H1 (cell line): ENCODE results near the gene ACTL7A. TPM values are rescaled to one million over a fixed set of nuclear protein-coding genes. Genes with fewer than 3 reads are reported as not detected.

Experiments
- CBX8 ChIP-seq: fragments of 300-800, 300-1000 bp; sonication (generic); IDR thresholded peaks from 2 replicates; pipeline ENCODE4 v1.7.1; 2016; ENCODE audit warnings: low read depth, low read length, borderline replicate concordance
- CTCF ChIP-seq, 3 experiments: IDR thresholded peaks; 1 replicate in 2 of 3; 2 replicates in 1 of 3; pipeline versions ENCODE4 v1.5.1 to v1.6.1; 2011; ENCODE audit warnings: low read length in 3 of 3, mild to moderate bottlenecking in 3 of 3, inconsistent platforms in 2 of 3, low read depth in 1 of 3, moderate library complexity in 1 of 3; ENCODE audit not compliant: insufficient read depth in 1 of 3; ENCODE audit errors: control extremely low read depth in 1 of 3
- KDM1A ChIP-seq: fragments of 200-600, 300-600 bp; sonication (generic); IDR thresholded peaks from 2 replicates; pipeline ENCODE4 v1.7.1; 2016; ENCODE audit warnings: mild to moderate bottlenecking, low read length, borderline replicate concordance
- NRF1 ChIP-seq: IDR thresholded peaks from 2 replicates; pipeline ENCODE4 v1.6.1; 2011; ENCODE audit warnings: mild to moderate bottlenecking, low read depth, low read length, improper control_type of control experiment
- RNF2 ChIP-seq: fragments of 200-900, 300-1000 bp; sonication (generic); IDR thresholded peaks from 2 replicates; pipeline ENCODE4 v1.7.1; 2016; ENCODE audit warnings: borderline replicate concordance, low read depth, mild to moderate bottlenecking, antibody characterized with exemption, low read length; ENCODE audit not compliant: poor library complexity, severe bottlenecking; ENCODE audit errors: missing control alignments
- SP4 ChIP-seq: IDR thresholded peaks from 2 replicates; pipeline ENCODE4 v1.6.1; 2012; ENCODE audit warnings: low read length, inconsistent platforms
- SRF ChIP-seq: IDR thresholded peaks from 2 replicates; pipeline ENCODE4 v1.6.1; 2011; ENCODE audit warnings: mild to moderate bottlenecking, low read depth, low read length, moderate library complexity
- TAF7 ChIP-seq: optimal IDR thresholded peaks from 2 replicates; pipeline ENCODE3; 2011; ENCODE audit warnings: low read depth, mild to moderate bottlenecking, inconsistent platforms, low read length, moderate library complexity, borderline replicate concordance
- polyA plus RNA-seq, 7 experiments: library from polyadenylated mRNA; depleted of rRNA in 3 of 7; stranded (reverse) in 5 of 7; unstranded in 2 of 7; fragments of >200 nt in 5 of 7; fragments of 200-250 nt in 2 of 7; gene quantifications; 1 replicate in 5 of 7; 2 replicates in 1 of 7; 4 replicates in 1 of 7; pipeline versions ENCODE4 v1.2.1 to v1.2.3, GENCODE V29; 2011 to 2013; ENCODE audit warnings: missing spikeins in 2 of 7, mixed read lengths in 2 of 7
- total RNA-seq: library from RNA; stranded (reverse); fragmentation: NEBNext Ultra II Directional; extraction: Animal tissue kit (Norgen Biotek cat#: 25700); gene quantifications from 2 replicates; pipeline ENCODE4 v1.2.1, GENCODE V29; 2021

ACTL7A gene
- total and polyA plus RNA-seq, 2 of the 8 experiments (the other 6 are each of a cell fraction or from before 2014, with no cell fraction given): not detected

- no peak for TF ChIP-seq SRF
- TF ChIP-seq CTCF (IDR thresholded peaks at IDR 0.05; ENCODE audit: control extremely low read depth in 1 of 3, insufficient read depth in 1 of 3, low read depth in 1 of 3, low read length in 3 of 3): no peak
- no peak for TF ChIP-seq KDM1A
- no peak for TF ChIP-seq CBX8
- TF ChIP-seq SP4: no peak
- TF ChIP-seq NRF1: no peak
- TF ChIP-seq RNF2: no peak
- TF ChIP-seq TAF7: no peak
- TF ChIP-seq, all 59 proteins: peak for 0
These were observed 35.4 kb downstream of the ACTL7A start (continued) for GRCh38 chr9:108897324-108898096.
